Activated CD8-positive, alpha-beta T cell treated with anti-CD3 and anti-CD28 coated beads for 36 hours (primary cell): ENCODE measurements around the gene PIP5K1B. TPM values are rescaled to one million over a fixed set of nuclear protein-coding genes. Genes with fewer than 3 reads are reported as not detected.

ENCODE experiments used
- ATAC-seq: fragments of 200-7000 bp; cut with Tn5 transposase; one replicate; pipeline ENCODE4 v1.10.0; 2021; ENCODE audit warnings: mild to moderate bottlenecking, moderate library complexity
- CTCF ChIA-PET: fragments of 350-600 bp; sonication (Branson Sonifier 250); formaldehyde crosslinking; loops from one replicate; lab custom pipeline; 2021; ENCODE audit warnings: antibody characterized with exemption; lab: Charles Lee
- POLR2A ChIA-PET: fragments of 350-600 bp; sonication (Branson Sonifier 250); formaldehyde crosslinking; loops from one replicate; lab custom pipeline; 2021; ENCODE audit warnings: antibody characterized with exemption; lab: Charles Lee
- DNase-seq: peaks from one replicate; pipeline ENCODE4 v3.0.0-alpha.2; 2020
- H3K27ac Mint-ChIP-seq: one replicate; pipeline ENCODE4 v1.8.0; 2021; ENCODE audit warnings: mild to moderate bottlenecking, mixed read lengths
- H3K27me3 Mint-ChIP-seq: one replicate; pipeline ENCODE4 v1.8.0; 2021; ENCODE audit warnings: mixed read lengths
- H3K36me3 Mint-ChIP-seq: one replicate; pipeline ENCODE4 v1.8.0; 2021; ENCODE audit warnings: low read depth, mixed read lengths
- H3K4me1 Mint-ChIP-seq: one replicate; pipeline ENCODE4 v1.8.0; 2021; ENCODE audit warnings: low read depth, mixed read lengths
- H3K4me3 Mint-ChIP-seq: one replicate; pipeline ENCODE4 v1.8.0; 2021; ENCODE audit warnings: mild to moderate bottlenecking, moderate library complexity, mixed read lengths
- H3K9me3 Mint-ChIP-seq: one replicate; pipeline ENCODE4 v1.8.0; 2021; ENCODE audit warnings: mixed read lengths
- intact Hi-C: fragments of 100-400 bp; cut with micrococcal nuclease; formaldehyde crosslinking; loops from one replicate; pipeline ENCODE4 v1.10.0; 2022
- total RNA-seq, 2 experiments: library from RNA; stranded (reverse); gene quantifications; one replicate each; pipeline ENCODE4 v1.2.3, GENCODE V29; 2021
- TF ChIP-seq, protein P1 (sequence below): fragments of 200-600 bp; IDR thresholded peaks from one replicate; pipeline ENCODE4 v1.8.0; 2022; ENCODE audit warnings: antibody characterized with exemption, mild to moderate bottlenecking

PIP5K1B gene
- total RNA-seq, 2 experiments from 2014 or later = 0.43 to 0.98 TPM

DNA sequence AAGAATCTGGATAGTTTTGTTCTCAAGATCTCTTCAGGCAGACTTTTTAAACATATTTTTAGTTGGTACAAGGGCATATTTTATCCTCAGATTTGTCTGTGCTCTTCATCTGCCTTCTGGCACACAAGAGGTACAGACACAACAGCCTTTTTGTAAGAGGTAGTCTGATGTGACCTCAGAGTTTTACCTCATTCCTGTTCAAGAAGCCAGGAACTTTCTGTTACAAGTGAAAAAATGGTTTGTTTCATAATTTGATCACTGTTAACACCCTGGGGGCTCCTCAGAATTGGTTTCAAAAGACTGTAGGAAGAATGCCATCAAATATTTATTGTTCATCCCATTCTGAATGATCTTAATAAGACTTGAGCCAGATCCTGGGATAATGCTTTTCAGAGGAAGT lies 172.2 kb downstream of the PIP5K1B start:
- Mint-ChIP-seq H3K4me3 (no peak overlapping the region), H3K9me3 (no peaks in the 10 kb centered on the region), H3K36me3 (no peaks in the 10 kb centered on the region), H3K4me1 (no peaks in the 10 kb centered on the region), H3K27me3 (peaks cover 10% of the 10 kb centered on the region), H3K27ac (no peak overlapping the region)
- ChIA-PET POLR2A (interaction anchor here (0.5 kb wide), 1 partner anchor 142 kb away, joined by 4 read pairs; no protein-coding TSS in a partner anchor), CTCF (no interaction called here)
- ATAC-seq = no peak
- TF ChIP-seq, protein P1, sequence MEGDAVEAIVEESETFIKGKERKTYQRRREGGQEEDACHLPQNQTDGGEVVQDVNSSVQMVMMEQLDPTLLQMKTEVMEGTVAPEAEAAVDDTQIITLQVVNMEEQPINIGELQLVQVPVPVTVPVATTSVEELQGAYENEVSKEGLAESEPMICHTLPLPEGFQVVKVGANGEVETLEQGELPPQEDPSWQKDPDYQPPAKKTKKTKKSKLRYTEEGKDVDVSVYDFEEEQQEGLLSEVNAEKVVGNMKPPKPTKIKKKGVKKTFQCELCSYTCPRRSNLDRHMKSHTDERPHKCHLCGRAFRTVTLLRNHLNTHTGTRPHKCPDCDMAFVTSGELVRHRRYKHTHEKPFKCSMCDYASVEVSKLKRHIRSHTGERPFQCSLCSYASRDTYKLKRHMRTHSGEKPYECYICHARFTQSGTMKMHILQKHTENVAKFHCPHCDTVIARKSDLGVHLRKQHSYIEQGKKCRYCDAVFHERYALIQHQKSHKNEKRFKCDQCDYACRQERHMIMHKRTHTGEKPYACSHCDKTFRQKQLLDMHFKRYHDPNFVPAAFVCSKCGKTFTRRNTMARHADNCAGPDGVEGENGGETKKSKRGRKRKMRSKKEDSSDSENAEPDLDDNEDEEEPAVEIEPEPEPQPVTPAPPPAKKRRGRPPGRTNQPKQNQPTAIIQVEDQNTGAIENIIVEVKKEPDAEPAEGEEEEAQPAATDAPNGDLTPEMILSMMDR = no peak
- DNase-seq = no peak
- intact Hi-C loops = no loop called here

DNA sequence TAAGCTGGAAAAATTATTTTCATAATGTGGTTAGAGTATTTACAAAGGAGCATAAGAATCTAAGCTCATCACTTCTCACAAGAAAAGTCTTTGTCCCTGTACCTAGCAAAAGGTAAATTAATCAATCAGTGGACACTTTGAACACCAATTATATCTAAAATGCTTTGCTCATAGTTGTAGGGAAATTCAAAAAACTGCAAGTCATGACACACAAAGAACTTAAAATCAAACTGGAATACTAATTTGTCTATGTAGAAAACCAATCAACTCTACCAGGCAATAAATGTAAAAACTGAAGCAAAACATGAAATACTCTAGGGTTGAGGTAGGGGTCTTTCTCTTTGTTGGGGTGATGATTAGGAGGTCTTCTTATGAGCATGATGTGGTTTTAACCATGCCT lies 173.4 kb downstream of the PIP5K1B start:
- ATAC-seq = no peak
- Mint-ChIP-seq H3K4me3 (no peak overlapping the region), H3K27me3 (peaks cover 6% of the 10 kb centered on the region), H3K27ac (no peak overlapping the region), H3K36me3 (no peaks in the 10 kb centered on the region), H3K9me3 (no peaks in the 10 kb centered on the region), H3K4me1 (no peaks in the 10 kb centered on the region)
- TF ChIP-seq, protein P1 = no peak
- CTCF ChIA-PET = no interaction called here
- no peak for DNase-seq
- POLR2A ChIA-PET = no interaction called here
- intact Hi-C loops = no loop called here

GRCh38 chr9:68883224-68883623 lies 178.2 kb downstream of the PIP5K1B start:
- no peak for ATAC-seq
- ChIA-PET POLR2A (no interaction called here), CTCF (interaction anchor here (0.6 kb wide), 1 partner anchor 55 kb away, joined by 3 read pairs; no protein-coding TSS in a partner anchor)
- Mint-ChIP-seq H3K27ac (no peak overlapping the region), H3K9me3 (no peaks in the 10 kb centered on the region), H3K4me1 (peaks cover 6% of the 10 kb centered on the region), H3K4me3 (no peak overlapping the region), H3K27me3 (peaks cover 4% of the 10 kb centered on the region), H3K36me3 (no peaks in the 10 kb centered on the region)
- TF ChIP-seq, protein P1 = no peak
- no peak for DNase-seq
- intact Hi-C loops = no loop called here

DNA sequence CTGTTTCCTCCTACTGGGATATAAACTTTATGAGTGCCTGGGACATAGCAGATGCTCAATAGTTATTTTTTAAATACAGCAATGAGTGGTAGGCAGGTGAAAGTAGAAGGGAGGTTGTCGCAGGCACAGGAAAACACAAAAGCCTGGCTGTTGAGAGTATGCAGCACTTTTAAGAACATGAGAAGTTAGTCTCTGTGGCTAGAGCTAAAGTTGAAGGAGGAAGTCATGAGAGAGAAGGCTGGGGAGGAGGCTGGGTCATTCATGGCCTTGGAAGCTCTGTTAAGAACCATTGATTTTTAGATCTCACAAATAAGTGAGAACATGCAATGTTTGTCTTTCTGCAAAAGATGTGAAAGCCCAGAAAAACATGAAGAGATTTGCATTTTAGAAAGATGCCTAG lies 182.2 kb downstream of the PIP5K1B start:
- H3K27ac Mint-ChIP-seq = no peak overlapping the region
- no peak overlapping the region for H3K4me3 Mint-ChIP-seq
- no peak for ATAC-seq
- H3K27me3 Mint-ChIP-seq = no peaks in the 10 kb centered on the region
- DNase-seq = no peak
- peaks cover 6% of the 10 kb centered on the region for H3K4me1 Mint-ChIP-seq
- ChIA-PET POLR2A (no interaction called here), CTCF (no interaction called here)
- TF ChIP-seq, protein P1 = no peak
- H3K9me3 Mint-ChIP-seq = no peaks in the 10 kb centered on the region
- no peaks in the 10 kb centered on the region for H3K36me3 Mint-ChIP-seq
- intact Hi-C loops = no loop called here

DNA sequence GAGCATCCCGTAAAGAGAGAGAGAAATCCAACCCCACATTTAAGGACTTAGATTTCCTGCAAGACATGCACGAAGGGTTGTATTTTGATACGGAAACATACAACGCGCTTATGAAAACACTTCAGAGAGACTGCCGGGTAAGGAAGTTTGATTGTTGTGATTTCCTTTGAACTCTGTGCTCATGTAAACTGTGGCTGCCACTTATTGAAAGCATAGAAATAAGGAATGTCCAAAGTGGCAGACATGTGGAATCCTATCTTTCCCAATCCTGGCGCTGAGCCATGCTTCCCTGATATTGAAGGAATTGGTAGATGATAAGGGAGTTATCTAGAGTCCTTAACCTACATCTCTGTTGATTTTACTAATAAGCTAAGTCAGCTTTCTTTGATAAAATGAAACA lies 189.5 kb downstream of the PIP5K1B start:
- TF ChIP-seq, protein P1 = no peak
- Mint-ChIP-seq H3K36me3 (no peaks in the 10 kb centered on the region), H3K27me3 (no peaks in the 10 kb centered on the region), H3K4me3 (no peak overlapping the region), H3K4me1 (peaks cover 26% of the 10 kb centered on the region), H3K27ac (no peak overlapping the region), H3K9me3 (no peaks in the 10 kb centered on the region)
- no peak for DNase-seq
- POLR2A ChIA-PET = no interaction called here
- intact Hi-C loops = no loop called here
- CTCF ChIA-PET = interaction anchor here (1.4 kb wide), 1 partner anchor 16 kb away, joined by 3 read pairs; no protein-coding TSS in a partner anchor
- ATAC-seq = no peak
